PC-9 (cell line): Measurements from ENCODE around the gene TAC4. TPM values are rescaled to one million over a fixed set of nuclear protein-coding genes. Genes with fewer than 3 reads are reported as not detected.

Source experiments
- BruUV-seq: library from RNA; stranded (reverse); fragments of 400-500 nt; replicated peaks from 2 replicates; lab custom pipeline; 2021; lab: Mats Ljungman, UMichigan
- CTCF ChIA-PET: fragments of 300-600 bp; sonication (Branson Sonifier 250); formaldehyde crosslinking; loops from one replicate; lab custom pipeline; 2022; ENCODE audit warnings: antibody characterized with exemption; lab: Charles Lee
- POLR2A ChIA-PET: fragments of 300-600 bp; sonication (Branson Sonifier 250); formaldehyde crosslinking; loops from one replicate; lab custom pipeline; 2022; ENCODE audit warnings: antibody characterized with exemption; ENCODE audit not compliant: unreplicated experiment; lab: Charles Lee
- DNase-seq, 2 experiments: peaks; one replicate each; pipeline versions ENCODE4 v3.0.0 to v3.0.0-alpha.2; 2015 to 2022; ENCODE audit warnings: mixed read lengths in 1 of 2
- H2AFZ ChIP-seq: fragments of 200-600 bp; sonication (generic); 2 replicates; pipeline ENCODE4 v1.8.1; 2017; ENCODE audit warnings: antibody characterized with exemption
- H3F3A ChIP-seq: fragments of 200-600 bp; sonication (generic); 2 replicates; pipeline ENCODE4 v1.8.1; 2017; ENCODE audit warnings: antibody characterized with exemption, mild to moderate bottlenecking, low read depth; ENCODE audit not compliant: insufficient read depth
- H3K27ac ChIP-seq: fragments of 200-600 bp; sonication (generic); 2 replicates; pipeline ENCODE4 v1.6.1; 2016; ENCODE audit warnings: mixed run types
- H3K27me3 ChIP-seq: fragments of 200-600 bp; sonication (generic); 2 replicates; pipeline ENCODE4 v1.6.1; 2016; ENCODE audit warnings: low read depth, mixed run types; ENCODE audit not compliant: insufficient read depth
- H3K36me3 ChIP-seq: fragments of 200-600 bp; sonication (generic); 2 replicates; pipeline ENCODE4 v1.6.1; 2016; ENCODE audit warnings: low read depth, mixed run types
- H3K4me1 ChIP-seq: fragments of 200-600 bp; sonication (generic); replicated peaks from 2 replicates; pipeline ENCODE4 v1.6.1; 2016; ENCODE audit warnings: mixed run types; ENCODE audit not compliant: insufficient read depth
- H3K4me2 ChIP-seq: fragments of 200-600 bp; sonication (generic); 2 replicates; pipeline ENCODE4 v1.6.1; 2017; ENCODE audit warnings: mixed run types
- H3K4me3 ChIP-seq: fragments of 200-600 bp; sonication (generic); 2 replicates; pipeline ENCODE4 v1.6.1; 2016; ENCODE audit warnings: mixed run types
- H3K79me2 ChIP-seq: fragments of 200-600 bp; sonication (generic); 2 replicates; pipeline ENCODE4 v1.6.1; 2017; ENCODE audit warnings: low read depth, mixed run types
- H3K9me2 ChIP-seq: fragments of 200-600 bp; sonication (generic); 2 replicates; pipeline ENCODE4 v1.8.1; 2017; ENCODE audit warnings: mild to moderate bottlenecking; ENCODE audit not compliant: insufficient read depth
- H3K9me3 ChIP-seq: fragments of 200-600 bp; sonication (generic); 2 replicates; pipeline ENCODE4 v1.8.1; 2016; ENCODE audit warnings: low read depth; ENCODE audit not compliant: insufficient read depth
- H4K20me1 ChIP-seq: fragments of 200-600 bp; sonication (generic); 2 replicates; pipeline ENCODE4 v1.8.1; 2017; ENCODE audit not compliant: insufficient read depth
- CTCF ChIP-seq: fragments of 200-600 bp; sonication (generic); conservative IDR thresholded peaks from 2 replicates; pipeline ENCODE4 v1.6.1; 2017; ENCODE audit warnings: mixed run types, antibody characterized with exemption, mild to moderate bottlenecking, moderate library complexity
- EZH2 ChIP-seq: fragments of 200-600 bp; sonication (generic); IDR thresholded peaks from 2 replicates; pipeline ENCODE4 v1.8.0; 2017; ENCODE audit warnings: antibody characterized with exemption, low read depth
- intact Hi-C: fragments of 100-400 bp; cut with micrococcal nuclease; formaldehyde crosslinking; loops from one replicate; pipeline ENCODE4 v1.10.0; 2022; ENCODE audit not compliant: unreplicated experiment
- total RNA-seq: library from RNA; stranded (reverse); gene quantifications from 2 replicates; pipeline ENCODE4 v1.2.3, GENCODE V29; 2021

The TAC4 gene
- total RNA-seq, 1 experiment from 2014 or later = not detected

- ChIA-PET CTCF (no interaction called here), POLR2A (no interaction called here)
- Histone ChIP-seq H3K79me2 (peaks cover 63% of the 10 kb centered on the region), H3K9me3 (no peaks in the 10 kb centered on the region), H4K20me1 (peaks cover 70% of the 10 kb centered on the region), H3K9me2 (no peaks in the 10 kb centered on the region), H3K4me1 (peaks cover 14% of the 10 kb centered on the region), H3K4me2 (no peak overlapping the region), H3K4me3 (no peak overlapping the region), H2AFZ (no peak overlapping the region), H3K36me3 (peaks cover 45% of the 10 kb centered on the region), H3K27me3 (no peaks in the 10 kb centered on the region), H3K27ac (no peak overlapping the region), H3F3A (peaks cover 9% of the 10 kb centered on the region; the same call in 1 of the 2 replicates)
- no TSS peak for BruUV-seq
- TF ChIP-seq CTCF = no peak
- no peak for TF ChIP-seq EZH2
- no peak for DNase-seq
- intact Hi-C loops = no loop called here
Observed at GRCh38 chr17:49793309-49793708, 54.6 kb downstream of the TAC4 start.

DNA sequence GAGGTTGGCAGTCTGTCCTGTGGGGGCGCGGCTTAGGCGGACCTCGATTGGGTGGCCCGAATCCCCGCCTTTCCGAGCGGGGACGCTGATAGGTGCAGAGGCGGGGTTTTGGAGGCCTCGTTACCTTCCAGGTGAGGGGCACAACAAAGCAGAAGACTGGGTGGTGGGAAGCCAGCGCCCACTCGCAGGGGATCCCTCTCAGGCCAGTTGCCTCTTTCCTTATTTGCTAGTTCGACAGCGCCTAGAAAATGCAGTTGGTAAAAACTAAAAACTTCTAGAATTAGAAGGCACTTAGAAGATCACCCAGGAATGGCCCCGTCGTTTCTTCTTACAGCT is 58.7 kb downstream of the TAC4 start:
- Histone ChIP-seq H3K4me1 (peaks cover 24% of the 10 kb centered on the region), H4K20me1 (peaks cover 49% of the 10 kb centered on the region), H3K9me3 (no peaks in the 10 kb centered on the region), H3F3A (no peaks in the 10 kb centered on the region; the same call in 1 of the 2 replicates), H3K27me3 (no peaks in the 10 kb centered on the region), H3K9me2 (no peaks in the 10 kb centered on the region), H3K27ac (no peak overlapping the region), H3K79me2 (peaks cover 45% of the 10 kb centered on the region), H3K36me3 (peaks cover 24% of the 10 kb centered on the region), H3K4me3 (peak overlapping the region; percentile 64), H3K4me2 (peak overlapping the region; percentile 98), H2AFZ (no peak overlapping the region)
- ChIA-PET CTCF (interaction anchor here (0.6 kb wide), 1 partner anchor 209 kb away, joined by 3 read pairs; no protein-coding TSS in a partner anchor), POLR2A (no interaction called here)
- intact Hi-C loops = loop anchor here (10.0 kb wide), 1 partner anchor 214 kb away; the partner anchor contains the start of gene NXPH3
- no peak for TF ChIP-seq CTCF
- BruUV-seq = TSS peak; percentile 42
- no peak for DNase-seq

DNA sequence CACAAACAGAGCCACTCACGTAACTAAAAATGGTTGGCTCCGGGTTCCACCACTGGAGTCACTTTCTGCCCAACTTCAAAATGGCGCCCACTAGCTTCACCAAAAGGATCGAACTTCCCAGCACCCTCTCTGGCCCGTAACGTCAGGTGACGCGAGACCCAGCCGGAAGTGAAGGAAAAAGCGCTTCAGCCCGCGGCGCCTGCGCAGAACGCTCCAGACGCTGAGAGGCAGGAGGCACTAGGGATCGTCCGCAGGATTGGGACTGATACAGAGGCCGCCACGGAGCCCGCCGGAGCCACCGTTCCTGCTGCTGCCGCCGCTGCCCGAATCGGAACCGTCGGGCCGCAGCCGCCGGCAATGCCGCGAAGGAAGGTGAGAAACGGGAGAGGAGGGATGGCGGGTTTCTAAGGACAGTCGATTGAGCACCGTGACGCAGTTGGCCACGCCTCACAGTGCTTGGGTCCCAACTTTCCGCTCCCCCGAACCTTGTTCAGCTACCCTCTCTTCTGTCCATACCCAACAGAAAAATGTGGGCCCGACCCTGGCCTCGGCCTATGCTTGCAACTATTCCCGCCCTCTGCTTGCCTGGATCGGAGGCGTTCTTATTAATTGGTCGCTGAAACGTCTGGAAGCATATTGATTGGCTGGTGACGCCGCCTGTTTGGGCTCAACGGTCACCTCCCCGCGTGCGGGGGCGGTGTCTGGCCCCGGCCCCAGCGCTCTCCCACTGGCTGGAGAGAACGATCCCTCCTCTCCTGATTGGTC is 59.2 kb downstream of the TAC4 start, which contains the start of gene KAT7:
KAT7 (plus strand) TSS at position 204 of the 765 bp plus-strand sequence; CDS start at position 358, 154 bp downstream.
- peak within 1 kb of the TSS; percentile 98 for H3K4me2 ChIP-seq
- H4K20me1 ChIP-seq = peaks cover 43% of the 10 kb centered on the region
- no peaks in the 10 kb centered on the region for H3K9me2 ChIP-seq
- peak within 1 kb of the TSS; percentile 91 for H3K27ac ChIP-seq
- H3K27me3 ChIP-seq = no peaks in the 10 kb centered on the region
- H3K79me2 ChIP-seq = peaks cover 41% of the 10 kb centered on the region
- peak; percentile 98 to 99 for DNase-seq
- H3F3A ChIP-seq = no peaks in the 10 kb centered on the region; the same call in 1 of the 2 replicates
- H3K36me3 ChIP-seq = peaks cover 18% of the 10 kb centered on the region
- H3K9me3 ChIP-seq = no peaks in the 10 kb centered on the region
- ChIA-PET POLR2A (interaction anchor here (0.6 to 1.0 kb wide), 6 partner anchors 24 to 596 kb away, joined by 3 to 7 read pairs (median 4); partner anchors contain the start of gene FAM117A), CTCF (no interaction called here)
- H3K4me1 ChIP-seq = peaks cover 24% of the 10 kb centered on the region
- H3K4me3 ChIP-seq = peak within 1 kb of the TSS; percentile 88
- TSS peak; percentile 82 for BruUV-seq
- peak within 1 kb of the TSS; percentile 94 for H2AFZ ChIP-seq
- intact Hi-C loops = loop anchor here (1.0 to 10.0 kb wide), 3 partner anchors 24 to 214 kb away; partner anchors contain the start of genes FAM117A and NXPH3
- no peak for TF ChIP-seq EZH2
- TF ChIP-seq CTCF = 0 out of 2 replicates have a peak, but pooled peaks have one; percentile 19

Other genes with a start within 250 kb of the TAC4 start
- gene SPOP, start 170.0 kb downstream of the TAC4 start, total RNA-seq = 41.7 and 47.3 TPM in 2 replicates
- 43.5 and 44.7 TPM in 2 replicates for gene SLC35B1, start 140.1 kb downstream of the TAC4 start, total RNA-seq
- gene FAM117A, start 83.9 kb downstream of the TAC4 start, total RNA-seq = 12.7 and 15.0 TPM in 2 replicates
- 41.6 and 57.0 TPM in 2 replicates for gene KAT7, start 59.4 kb downstream of the TAC4 start, total RNA-seq
- gene DLX4, start 121.1 kb upstream of the TAC4 start, total RNA-seq = 6.2 and 8.8 TPM in 2 replicates
- gene DLX3, start 147.2 kb upstream of the TAC4 start, total RNA-seq = 1.2 and 2.0 TPM in 2 replicates
- 291 and 327 TPM in 2 replicates for gene ITGA3, start 208.0 kb upstream of the TAC4 start, total RNA-seq
- gene PDK2, start 247.3 kb upstream of the TAC4 start, total RNA-seq = 38.6 and 58.7 TPM in 2 replicates